GM12892 (cell line): ENCODE results near the gene SORBS2.

ENCODE experiments used
- POLR2A ChIP-seq: IDR thresholded peaks from 2 replicates; pipeline ENCODE4 v1.6.1; 2011; ENCODE audit warnings: low read depth, low read length, control low read depth
- POLR2AphosphoS5 ChIP-seq: IDR thresholded peaks from 2 replicates; pipeline ENCODE4 v1.6.1; 2011; ENCODE audit warnings: low read depth, low read length, control low read depth

GRCh38 chr4:185825737-185826136, 13.7 kb upstream of the SORBS2 start:
- TF ChIP-seq POLR2A: no peak
- TF ChIP-seq POLR2AphosphoS5: no peak
